Large intestine (tissue), 12 donors: ENCODE results near the gene NLRP3. TPM values are rescaled to one million over a fixed set of nuclear protein-coding genes. Genes with fewer than 3 reads are reported as not detected.
"Not testable (repeated sequence)": the region's sequence is repeated elsewhere in the genome, so short reads cannot be mapped to it uniquely, and the experiment has no call there.

ENCODE experiments used
- DNase-seq, 2 donors: peaks; one replicate each; pipeline versions ENCODE4 v3.0.0 to v3.0.0-alpha.2; 2013
- H3K27ac ChIP-seq: one replicate; pipeline ENCODE4 v1.5.1; 2013; ENCODE audit warnings: low read length
- H3K27me3 ChIP-seq: 2 replicates; pipeline ENCODE4 v1.6.1; 2013; ENCODE audit warnings: low read length; ENCODE audit not compliant: control insufficient read depth, insufficient read depth
- H3K36me3 ChIP-seq: 2 replicates; pipeline ENCODE4 v1.6.1; 2013; ENCODE audit warnings: low read length; ENCODE audit not compliant: control insufficient read depth, insufficient read depth
- H3K4me1 ChIP-seq: one replicate; pipeline ENCODE4 v1.6.1; 2013; ENCODE audit warnings: low read length; ENCODE audit not compliant: control insufficient read depth, insufficient read depth
- H3K4me3 ChIP-seq: one replicate; pipeline ENCODE4 v1.5.1; 2013; ENCODE audit warnings: low read length
- H3K9me3 ChIP-seq: one replicate; pipeline ENCODE4 v1.6.1; 2013; ENCODE audit warnings: mild to moderate bottlenecking, low read depth, low read length, moderate library complexity; ENCODE audit not compliant: control insufficient read depth
- WGBS: methylation state at CpG from one replicate; pipeline ENCODE4 v1.1.5; 2013; ENCODE audit warnings: low lambda C conversion rate; ENCODE audit not compliant: insufficient coverage; 5-methylcytosine and 5-hydroxymethylcytosine counted together
- long read RNA-seq, 11 donors: transcript quantifications; one replicate each; lab custom pipeline, GENCODE V29; 2026
- polyA plus RNA-seq: library from polyadenylated mRNA; unstranded; fragments of 120-200 nt; gene quantifications from one replicate; pipeline ENCODE4 v1.2.1, GENCODE V29; 2013

NLRP3 gene
- polyA plus RNA-seq, result 0.78 TPM
- long read RNA-seq, donor 1, result 0 reads
- long read RNA-seq, donor 2, result 0 reads
- long read RNA-seq, donor 3, result 0 reads
- long read RNA-seq, donor 4, result 0 reads
- long read RNA-seq, donor 5, result 0 reads
- long read RNA-seq, donor 6, result 0 reads
- long read RNA-seq, donor 7, result 0 reads
- long read RNA-seq, donor 8, result 0 reads
- long read RNA-seq, donor 9, result 0 reads
- long read RNA-seq, donor 10, result 0 reads
- long read RNA-seq, donor 11, result 0 reads

DNA sequence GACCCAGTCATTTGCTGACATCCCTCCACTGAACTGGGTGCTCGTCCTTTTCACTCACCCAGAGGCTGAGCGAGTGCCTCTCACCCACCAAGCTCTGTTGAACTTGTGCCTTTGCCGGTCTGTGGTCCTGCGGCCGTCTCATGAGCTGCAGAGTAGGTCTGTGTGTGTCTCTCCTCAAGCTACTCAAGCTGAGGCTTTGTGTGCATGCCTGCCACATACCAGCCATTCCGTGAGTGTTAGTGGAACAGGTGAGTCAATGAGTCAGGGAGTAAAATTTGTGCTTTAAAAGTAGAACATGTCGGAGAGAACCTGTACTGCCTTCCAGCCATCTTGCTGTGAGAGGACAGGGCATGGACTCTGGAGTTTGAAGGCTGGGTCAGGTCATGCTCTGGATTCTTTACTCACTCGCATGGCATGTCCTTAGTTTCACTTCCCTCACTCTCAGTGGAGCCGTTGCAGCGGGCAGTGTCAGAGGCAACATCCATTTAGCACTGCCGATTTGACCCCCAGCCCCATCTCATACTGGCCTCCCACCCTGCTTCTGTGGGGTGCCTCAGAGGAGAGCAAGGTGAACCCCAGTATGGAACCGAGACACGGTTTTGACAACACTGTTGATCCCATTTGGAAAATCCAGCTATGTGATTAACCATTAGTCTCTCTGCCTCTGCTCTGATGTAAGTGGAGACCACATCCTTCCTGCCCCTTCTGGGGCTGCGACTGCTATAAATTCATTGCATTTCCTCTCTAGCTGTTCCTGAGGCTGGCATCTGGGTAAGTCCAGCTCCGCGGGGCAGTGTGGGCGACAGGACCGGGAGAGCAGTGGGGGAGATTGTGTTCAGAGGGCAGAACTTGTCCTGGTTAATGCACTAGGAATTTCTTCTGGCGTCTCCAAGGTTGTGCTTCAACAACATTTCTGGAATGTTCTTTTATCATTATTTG, at the start of gene NLRP3:
Gene NLRP3 (plus strand): TSS at position 751 of the 939 bp plus-strand sequence. CDS start 2,628 bp downstream, outside the sequence.
- peak in 1 of 2 donors; percentile 9 for DNase-seq
- Histone ChIP-seq H3K4me3 (no peak within 1 kb of the TSS), H3K27ac (no peak within 1 kb of the TSS), H3K9me3 (no peaks in the 10 kb centered on the region), H3K36me3 (no peaks in the 10 kb centered on the region), H3K4me1 (no peaks in the 10 kb centered on the region), H3K27me3 (no peaks in the 10 kb centered on the region)
- 80% methylated on average over 1 of the region's 19 CpGs for WGBS

GRCh38 chr1:247366345-247366744, 49.6 kb upstream of the NLRP3 start:
- H3K9me3 ChIP-seq, H3K4me3 ChIP-seq, H3K27ac ChIP-seq, H3K36me3 ChIP-seq, H3K4me1 ChIP-seq, H3K27me3 ChIP-seq, DNase-seq: not testable (repeated sequence)
- no CpG with 5 or more reads among the region's 1 CpG for WGBS

- no peaks in the 10 kb centered on the region for H3K9me3 ChIP-seq
- H3K4me3 ChIP-seq, result no peak overlapping the region
- WGBS, result no CpG with 5 or more reads among the region's 4 CpGs
- no peaks in the 10 kb centered on the region for H3K4me1 ChIP-seq
- no peak overlapping the region for H3K27ac ChIP-seq
- no peak for DNase-seq
- no peaks in the 10 kb centered on the region for H3K36me3 ChIP-seq
- no peaks in the 10 kb centered on the region for H3K27me3 ChIP-seq
Observed at GRCh38 chr1:247366926-247367645, 48.9 kb upstream of the NLRP3 start.

- DNase-seq, result no peak
- WGBS, result 73% methylated on average over 3 of the region's 6 CpGs
Observed at GRCh38 chr1:247367786-247368422, 48.1 kb upstream of the NLRP3 start.

GRCh38 chr1:247368490-247369145, 47.4 kb upstream of the NLRP3 start:
- WGBS, result no CpG with 5 or more reads among the region's 7 CpGs
- H3K9me3 ChIP-seq, result no peaks in the 10 kb centered on the region
- H3K4me1 ChIP-seq, result no peaks in the 10 kb centered on the region
- no peak overlapping the region for H3K27ac ChIP-seq
- no peaks in the 10 kb centered on the region for H3K36me3 ChIP-seq
- H3K27me3 ChIP-seq, result no peaks in the 10 kb centered on the region
- no peak for DNase-seq
- H3K4me3 ChIP-seq, result no peak overlapping the region

More at GRCh38 chr1:247367786-247368422, 48.1 kb upstream of the NLRP3 start:
- Histone ChIP-seq H3K27ac (no peak overlapping the region), H3K9me3 (no peaks in the 10 kb centered on the region), H3K4me3 (no peak overlapping the region), H3K27me3 (no peaks in the 10 kb centered on the region), H3K36me3 (no peaks in the 10 kb centered on the region), H3K4me1 (no peaks in the 10 kb centered on the region)

GRCh38 chr1:247370786-247371732, 44.9 kb upstream of the NLRP3 start:
- H3K27me3 ChIP-seq, result no peaks in the 10 kb centered on the region
- no CpG with 5 or more reads among the region's 16 CpGs for WGBS
- no peaks in the 10 kb centered on the region for H3K4me1 ChIP-seq
- no peak for DNase-seq
- H3K27ac ChIP-seq, result no peak overlapping the region
- H3K4me3 ChIP-seq, result no peak overlapping the region
- no peaks in the 10 kb centered on the region for H3K36me3 ChIP-seq
- no peaks in the 10 kb centered on the region for H3K9me3 ChIP-seq

DNA sequence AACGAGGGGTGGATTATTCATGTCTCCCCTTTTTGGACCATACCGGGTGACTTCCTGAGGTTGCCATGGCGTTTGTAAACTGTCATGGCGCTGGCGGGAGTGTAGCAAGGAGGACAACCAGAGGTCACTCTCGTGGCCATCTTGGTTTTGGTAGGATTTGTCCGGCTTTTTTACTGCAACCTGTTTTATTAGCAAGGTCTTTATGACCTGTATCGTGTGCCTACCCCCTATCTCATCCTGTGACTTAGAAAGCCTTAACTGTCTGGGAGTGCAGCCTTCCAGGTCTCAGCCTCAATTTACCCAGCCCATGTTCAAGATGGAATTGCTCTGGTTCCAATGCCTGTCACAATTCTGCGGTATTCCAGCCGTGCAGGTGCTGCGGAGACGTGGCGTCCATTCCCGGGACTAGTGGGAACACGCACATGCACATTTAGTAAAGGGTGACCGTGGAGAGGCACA, 44.1 kb upstream of the NLRP3 start:
- no peaks in the 10 kb centered on the region for H3K4me1 ChIP-seq
- no peaks in the 10 kb centered on the region for H3K9me3 ChIP-seq
- no peak overlapping the region for H3K4me3 ChIP-seq
- no peaks in the 10 kb centered on the region for H3K27me3 ChIP-seq
- H3K36me3 ChIP-seq, result no peaks in the 10 kb centered on the region
- H3K27ac ChIP-seq, result no peak overlapping the region
- no CpG with 5 or more reads among the region's 16 CpGs for WGBS
- no peak for DNase-seq

GRCh38 chr1:247373721-247374141, 42.2 kb upstream of the NLRP3 start:
- H3K4me3 ChIP-seq, result no peak overlapping the region

More at GRCh38 chr1:247373721-247374141, 42.2 kb upstream of the NLRP3 start:
- H3K4me1 ChIP-seq, result no peaks in the 10 kb centered on the region
- H3K9me3 ChIP-seq, result no peaks in the 10 kb centered on the region
- 23% methylated on average over 3 of the region's 26 CpGs for WGBS
- no peak overlapping the region for H3K27ac ChIP-seq
- peak in 1 of 2 donors; percentile 28 for DNase-seq
- no peaks in the 10 kb centered on the region for H3K27me3 ChIP-seq
- H3K36me3 ChIP-seq, result no peaks in the 10 kb centered on the region
